Right lung (tissue), 5 donors: ENCODE results near the gene PCED1A. TPM values are rescaled to one million over a fixed set of nuclear protein-coding genes. Genes with fewer than 3 reads are reported as not detected.

Experiments used
- polyA plus RNA-seq, 5 donors: library from polyadenylated mRNA; unstranded; fragments of 120-200 nt; gene quantifications; one replicate each; pipeline versions ENCODE4 v1.2.1 to v1.2.3, GENCODE V29; 2013; ENCODE audit warnings: inconsistent platforms in 1 of 5, low replicate concordance in 1 of 5; ENCODE audit not compliant: insufficient read length in 5 of 5, insufficient read depth in 1 of 5

PCED1A gene
- polyA plus RNA-seq, 5 donors = 41.5 to 68.8 (median 61.8) TPM

Other genes starting within 250 kb of the PCED1A start
- gene NOP56, start 188.0 kb downstream of the PCED1A start, polyA plus RNA-seq = 100 to 1,000 TPM; 202 to 234 (median 211) TPM
- 100 to 1,000 TPM; 103 to 131 (median 118) TPM for gene IDH3B, start 176.4 kb downstream of the PCED1A start, polyA plus RNA-seq
- gene EBF4, start 147.9 kb downstream of the PCED1A start, polyA plus RNA-seq = 10 to 100 TPM; 32.9 to 49.6 (median 42.2) TPM
- gene CPXM1, start 40.0 kb downstream of the PCED1A start, polyA plus RNA-seq = 10 to 100 TPM; 69.4 to 86.4 (median 74.6) TPM
- gene C20orf141, start 25.7 kb downstream of the PCED1A start, polyA plus RNA-seq = not detected
- gene TMEM239, start 24.3 kb downstream of the PCED1A start, polyA plus RNA-seq = under 1 TPM in 4 of 5 donors, not detected in 1; 0.03 to 0.06 (median 0.04) TPM
- 10 to 100 TPM; 30.5 to 40.2 (median 35.7) TPM for gene VPS16, start 90 bp upstream of the PCED1A start, polyA plus RNA-seq
- 10 to 100 TPM; 74.5 to 98.7 (median 92.2) TPM for gene PTPRA, start 32.8 kb upstream of the PCED1A start, polyA plus RNA-seq
- gene GNRH2, start 203.0 kb upstream of the PCED1A start, polyA plus RNA-seq = under 1 TPM; 0.31 to 0.63 (median 0.50) TPM
- 10 to 100 TPM; 34.1 to 70.1 (median 46.3) TPM for gene MRPS26, start 205.4 kb upstream of the PCED1A start, polyA plus RNA-seq
- not detected for gene OXT, start 231.0 kb upstream of the PCED1A start, polyA plus RNA-seq
- gene AVP, start 244.1 kb upstream of the PCED1A start, polyA plus RNA-seq = not detected